SU-DHL-6 (cell line): Measurements from ENCODE around the gene ZNF740.

Experiments used
- CTCF ChIP-seq: fragments of 200-600 bp; sonication (generic); IDR thresholded peaks from one replicate; pipeline ENCODE4 v1.5.1; 2017; ENCODE audit warnings: antibody characterized with exemption, mild to moderate bottlenecking, low read length, moderate library complexity; ENCODE audit not compliant: insufficient read depth, poor library complexity, severe bottlenecking
- EZH2phosphoT487 ChIP-seq: fragments of 200-600 bp; sonication (generic), shearing (Covaris generic); conservative IDR thresholded peaks from 2 replicates; pipeline ENCODE4 v1.6.1; 2018; ENCODE audit warnings: mild to moderate bottlenecking, antibody characterized with exemption, low read length, moderate library complexity, mixed read lengths

GRCh38 chr12:53160673-53161072 is 19.8 kb upstream of the ZNF740 start:
- TF ChIP-seq CTCF, result no peak
- no peak for TF ChIP-seq EZH2phosphoT487
